Erythroblast (primary cell): ENCODE data around the gene TTC7B.

Experiments
- GATA1 ChIP-seq: IDR thresholded peaks from 2 replicates; pipeline ENCODE4 v1.6.1; 2011; ENCODE audit warnings: low read depth, mild to moderate bottlenecking, control low read depth, low read length, moderate library complexity
- POLR2A ChIP-seq: IDR thresholded peaks from 2 replicates; pipeline ENCODE4 v1.6.1; 2011; ENCODE audit warnings: mild to moderate bottlenecking, low read length

- TF ChIP-seq POLR2A (no peak), GATA1 (no peak)
Observed at GRCh38 chr14:90535556-90536090, 280.6 kb downstream of the TTC7B start.
